HEK293T (cell line): Measurements from ENCODE around the gene UGT1A7.

Experiments
- ARNT ChIP-seq: fragments of 450-650 bp; IDR thresholded peaks from 2 replicates; pipeline ENCODE4 v1.6.1; 2017; ENCODE audit warnings: mild to moderate bottlenecking
- HDGF ChIP-seq: fragments of 450-650 bp; IDR thresholded peaks from 2 replicates; pipeline ENCODE4 v1.6.1; 2017; ENCODE audit warnings: antibody characterized with exemption, borderline replicate concordance
- LEF1 ChIP-seq: fragments of 450-650 bp; IDR thresholded peaks from 2 replicates; pipeline ENCODE4 v1.6.1; 2017; ENCODE audit warnings: mild to moderate bottlenecking, borderline replicate concordance
- NFRKB ChIP-seq: fragments of 450-650 bp; IDR thresholded peaks from 2 replicates; pipeline ENCODE4 v1.6.1; 2016; ENCODE audit warnings: mild to moderate bottlenecking, moderate library complexity
- SP1 ChIP-seq: fragments of 450-650 bp; IDR thresholded peaks from 2 replicates; pipeline ENCODE4 v1.6.1; 2017
- SUZ12 ChIP-seq: fragments of 450-650 bp; IDR thresholded peaks from 2 replicates; pipeline ENCODE4 v1.6.1; 2016; ENCODE audit warnings: mild to moderate bottlenecking
- TARDBP ChIP-seq: fragments of 450-650 bp; IDR thresholded peaks from 2 replicates; pipeline ENCODE4 v1.6.1; 2016

DNA sequence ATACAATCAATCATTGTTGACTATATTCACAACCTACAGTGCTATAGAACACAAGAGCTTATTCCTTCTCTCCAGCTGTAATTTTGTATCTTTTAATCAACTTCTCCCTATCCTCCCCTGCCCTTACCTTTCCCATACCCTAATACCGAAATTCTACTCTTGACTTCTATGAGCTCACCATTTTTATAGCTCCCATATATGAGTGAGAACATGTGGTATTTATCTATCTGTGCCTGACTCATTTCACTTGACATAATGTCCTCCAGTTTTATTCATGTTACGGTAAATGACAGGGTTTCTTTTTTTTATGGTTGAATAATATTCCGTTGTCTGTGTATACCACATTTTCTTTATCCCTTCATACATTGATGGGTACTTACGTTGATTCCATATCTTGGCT is 99.1 kb downstream of the UGT1A7 start:
- no peak for TF ChIP-seq HDGF
- no peak for TF ChIP-seq SUZ12
- TF ChIP-seq ARNT, result no peak
- no peak for TF ChIP-seq SP1
- no peak for TF ChIP-seq LEF1
- TF ChIP-seq NFRKB, result no peak
- no peak for TF ChIP-seq TARDBP
